ENCODE measurements around the gene RCN1.

DNA sequence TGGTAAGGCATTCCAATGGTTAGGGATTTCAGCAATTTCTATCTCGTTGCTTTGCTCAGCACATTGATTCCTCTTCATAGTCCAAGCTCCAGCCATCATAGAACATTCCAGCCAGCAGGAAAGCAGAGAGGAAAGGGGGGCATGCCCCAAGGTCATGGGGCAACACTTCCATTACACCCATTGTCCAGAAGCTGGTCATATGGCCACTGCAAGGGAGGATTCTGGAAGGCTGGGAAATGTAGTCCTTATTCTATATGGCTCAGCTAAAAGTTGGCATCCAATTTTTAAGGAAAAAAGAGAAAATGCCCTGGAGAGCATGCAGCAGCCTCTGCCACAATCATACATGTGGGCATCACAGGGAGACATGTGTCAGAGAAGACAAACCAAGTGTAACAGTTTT, 47.1 kb upstream of the RCN1 start:
- TF ChIP-seq FOXK2 (IDR thresholded peaks at IDR 0.05): no peak
- no peak for TF ChIP-seq ARNT (IDR thresholded peaks at IDR 0.05)
- no peak for TF ChIP-seq FOXM1 (IDR thresholded peaks at IDR 0.05; ENCODE audit: borderline replicate concordance)
- no peak for TF ChIP-seq SUZ12 (IDR thresholded peaks at IDR 0.05)
- no peak for TF ChIP-seq LEF1 (IDR thresholded peaks at IDR 0.05; ENCODE audit: borderline replicate concordance)

Measured in HEK293T (cell line).